ENCODE measurements around the gene RTKN2.
A peak's percentile ranks its signal among the peaks of the same experiment; 100 is the strongest.

RTKN2 gene

DNA sequence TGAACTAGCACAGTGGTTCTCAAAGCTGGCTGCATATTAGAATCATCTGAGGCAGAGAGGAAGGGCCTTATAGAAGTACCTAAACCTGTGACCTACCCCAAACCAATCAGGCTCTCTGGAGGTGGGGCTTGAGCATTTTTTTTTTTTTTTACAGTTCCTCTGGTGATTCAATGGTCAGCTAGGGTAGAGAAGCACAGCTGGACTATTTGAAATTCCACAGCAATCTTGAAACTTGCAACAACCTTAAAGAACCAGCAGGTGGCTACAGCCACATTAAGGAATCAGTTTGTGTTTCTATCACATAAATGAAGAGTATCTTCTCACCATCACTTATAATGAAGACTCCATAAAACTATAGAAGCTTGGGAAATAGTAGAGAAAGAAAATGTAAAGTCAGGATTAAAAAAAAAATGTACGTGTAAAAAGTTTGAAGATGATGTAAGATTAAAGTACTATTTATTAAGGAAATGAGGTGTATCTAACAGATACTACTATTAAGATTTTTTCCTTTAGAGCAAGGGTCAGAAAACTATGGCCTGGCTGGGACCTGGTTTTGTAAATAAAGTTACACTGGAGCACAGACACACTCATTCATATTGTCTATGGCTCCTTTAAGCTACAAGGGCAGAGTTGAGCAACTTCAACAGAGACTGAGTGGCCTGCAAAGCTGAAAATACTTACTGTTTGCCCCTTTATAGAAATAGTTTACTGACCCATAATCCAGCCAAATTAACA lies 3.8 kb downstream of the RTKN2 start:
- peaks cover 36% of the 10 kb centered on the region for H3K36me3 ChIP-seq
- no peak for DNase-seq
- H3K27ac ChIP-seq = no peak overlapping the region
- H3K4me3 ChIP-seq (ENCODE audit: low read depth, low read length) = no peak overlapping the region
- no peaks in the 10 kb centered on the region for H3K9me3 ChIP-seq (ENCODE audit: severe bottlenecking)
- TF ChIP-seq, protein P1, sequence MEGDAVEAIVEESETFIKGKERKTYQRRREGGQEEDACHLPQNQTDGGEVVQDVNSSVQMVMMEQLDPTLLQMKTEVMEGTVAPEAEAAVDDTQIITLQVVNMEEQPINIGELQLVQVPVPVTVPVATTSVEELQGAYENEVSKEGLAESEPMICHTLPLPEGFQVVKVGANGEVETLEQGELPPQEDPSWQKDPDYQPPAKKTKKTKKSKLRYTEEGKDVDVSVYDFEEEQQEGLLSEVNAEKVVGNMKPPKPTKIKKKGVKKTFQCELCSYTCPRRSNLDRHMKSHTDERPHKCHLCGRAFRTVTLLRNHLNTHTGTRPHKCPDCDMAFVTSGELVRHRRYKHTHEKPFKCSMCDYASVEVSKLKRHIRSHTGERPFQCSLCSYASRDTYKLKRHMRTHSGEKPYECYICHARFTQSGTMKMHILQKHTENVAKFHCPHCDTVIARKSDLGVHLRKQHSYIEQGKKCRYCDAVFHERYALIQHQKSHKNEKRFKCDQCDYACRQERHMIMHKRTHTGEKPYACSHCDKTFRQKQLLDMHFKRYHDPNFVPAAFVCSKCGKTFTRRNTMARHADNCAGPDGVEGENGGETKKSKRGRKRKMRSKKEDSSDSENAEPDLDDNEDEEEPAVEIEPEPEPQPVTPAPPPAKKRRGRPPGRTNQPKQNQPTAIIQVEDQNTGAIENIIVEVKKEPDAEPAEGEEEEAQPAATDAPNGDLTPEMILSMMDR (IDR thresholded peaks at IDR 0.05; ENCODE audit: low read depth, low read length) = peak; percentile 46; the same call in 1 of the 2 replicates
- no peaks in the 10 kb centered on the region for H3K27me3 ChIP-seq (ENCODE audit: insufficient read depth, low read depth, severe bottlenecking)

DNA sequence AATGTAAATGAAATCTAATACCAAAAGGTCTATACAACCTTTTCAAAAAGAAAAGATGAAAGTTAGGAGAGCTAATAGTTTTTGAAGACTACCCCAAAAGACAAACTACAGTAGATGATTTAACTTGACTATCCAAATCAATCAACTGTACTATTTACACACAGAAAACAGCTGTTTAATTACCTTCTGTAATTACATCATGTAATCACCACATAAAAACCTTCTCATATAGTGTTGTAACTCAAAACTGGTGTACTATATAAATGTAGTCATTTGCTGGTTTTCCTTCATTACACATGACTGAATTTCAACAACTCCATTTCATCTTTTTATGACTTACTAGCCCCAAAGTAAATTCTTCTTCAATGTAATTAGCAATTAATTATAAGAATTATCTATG lies 4.5 kb downstream of the RTKN2 start:
- no peak overlapping the region for H3K4me3 ChIP-seq (ENCODE audit: low read depth, low read length)
- TF ChIP-seq, protein P1 (IDR thresholded peaks at IDR 0.05; ENCODE audit: low read depth, low read length) = no peak
- H3K9me3 ChIP-seq (ENCODE audit: severe bottlenecking) = no peaks in the 10 kb centered on the region
- no peak overlapping the region for H3K27ac ChIP-seq
- DNase-seq = no peak
- H3K36me3 ChIP-seq = peaks cover 41% of the 10 kb centered on the region
- no peaks in the 10 kb centered on the region for H3K27me3 ChIP-seq (ENCODE audit: insufficient read depth, low read depth, severe bottlenecking)

DNA sequence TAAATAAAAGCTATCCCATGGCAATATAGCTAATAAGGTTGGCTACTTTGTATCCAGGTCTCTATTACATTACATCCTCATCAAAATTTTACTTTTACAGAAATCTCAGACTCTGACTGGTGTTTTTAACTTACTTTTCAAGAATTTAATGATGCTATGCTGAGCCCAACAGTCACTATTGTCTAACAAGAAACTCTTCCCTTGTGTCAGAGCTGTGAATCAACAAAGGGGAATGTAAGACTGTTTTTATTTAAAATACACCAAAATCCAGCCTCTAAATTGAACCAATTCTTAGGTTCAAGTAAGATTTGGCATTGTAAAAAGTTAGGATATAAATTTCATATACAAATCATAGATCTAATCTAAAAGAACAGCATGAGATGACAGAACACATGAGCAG lies 7.0 kb downstream of the RTKN2 start:
- Histone ChIP-seq H3K4me3 (ENCODE audit: low read depth, low read length) (no peak overlapping the region), H3K9me3 (ENCODE audit: severe bottlenecking) (no peaks in the 10 kb centered on the region), H3K36me3 (peaks cover 53% of the 10 kb centered on the region), H3K27me3 (ENCODE audit: insufficient read depth, low read depth, severe bottlenecking) (no peaks in the 10 kb centered on the region), H3K27ac (no peak overlapping the region)
- no peak for DNase-seq
- TF ChIP-seq, protein P1 (IDR thresholded peaks at IDR 0.05; ENCODE audit: low read depth, low read length) = no peak

- TF ChIP-seq, protein P1 (IDR thresholded peaks at IDR 0.05; ENCODE audit: low read depth, low read length) = no peak
- Histone ChIP-seq H3K9me3 (ENCODE audit: severe bottlenecking) (no peaks in the 10 kb centered on the region), H3K36me3 (peaks cover 54% of the 10 kb centered on the region), H3K27me3 (ENCODE audit: insufficient read depth, low read depth, severe bottlenecking) (no peaks in the 10 kb centered on the region), H3K27ac (no peak overlapping the region), H3K4me3 (ENCODE audit: low read depth, low read length) (no peak overlapping the region)
- DNase-seq = no peak
Observed at GRCh38 chr10:62259998-62260397, 8.6 kb downstream of the RTKN2 start.

DNA sequence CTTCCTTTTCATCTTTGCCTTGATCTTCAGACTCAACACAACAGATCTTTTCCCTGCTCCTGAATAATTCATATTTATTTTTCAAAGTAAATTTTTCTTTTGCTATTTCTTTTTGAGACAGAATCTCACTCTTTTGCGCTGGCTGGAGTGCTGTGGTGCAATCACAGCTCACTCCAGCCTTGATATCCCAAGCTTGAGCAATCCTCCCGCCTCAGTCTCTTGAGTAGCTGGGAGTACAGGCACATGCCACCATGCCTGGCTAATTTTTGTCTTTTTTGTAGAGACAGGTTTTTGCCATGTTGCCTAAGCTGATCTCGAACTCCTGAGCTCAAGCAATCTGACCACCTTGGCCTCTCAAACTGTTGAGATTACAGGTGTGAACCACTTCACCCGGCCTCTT lies 9.2 kb downstream of the RTKN2 start:
- TF ChIP-seq, protein P1 (IDR thresholded peaks at IDR 0.05; ENCODE audit: low read depth, low read length) = no peak
- DNase-seq = no peak
- H3K27ac ChIP-seq = no peak overlapping the region
- no peaks in the 10 kb centered on the region for H3K9me3 ChIP-seq (ENCODE audit: severe bottlenecking)
- no peaks in the 10 kb centered on the region for H3K27me3 ChIP-seq (ENCODE audit: insufficient read depth, low read depth, severe bottlenecking)
- H3K36me3 ChIP-seq = peaks cover 54% of the 10 kb centered on the region
- H3K4me3 ChIP-seq (ENCODE audit: low read depth, low read length) = no peak overlapping the region

- no peak for DNase-seq
- H3K4me3 ChIP-seq (ENCODE audit: low read depth, low read length) = no peak overlapping the region
- no peaks in the 10 kb centered on the region for H3K9me3 ChIP-seq (ENCODE audit: severe bottlenecking)
- TF ChIP-seq, protein P1 (IDR thresholded peaks at IDR 0.05; ENCODE audit: low read depth, low read length) = no peak
- no peaks in the 10 kb centered on the region for H3K27me3 ChIP-seq (ENCODE audit: insufficient read depth, low read depth, severe bottlenecking)
- no peak overlapping the region for H3K27ac ChIP-seq
- H3K36me3 ChIP-seq = peaks cover 57% of the 10 kb centered on the region
Observed at GRCh38 chr10:62258926-62259325, 9.7 kb downstream of the RTKN2 start.

Measured in WERI-Rb-1 (cell line).